ELF-1 (cell line): ENCODE results near the gene OLFML1.

Source experiments
- DNase-seq: peaks from one replicate; pipeline ENCODE4 v3.0.0-alpha.2; 2016; ENCODE audit warnings: low read depth, low spot score

Gene OLFML1

DNA sequence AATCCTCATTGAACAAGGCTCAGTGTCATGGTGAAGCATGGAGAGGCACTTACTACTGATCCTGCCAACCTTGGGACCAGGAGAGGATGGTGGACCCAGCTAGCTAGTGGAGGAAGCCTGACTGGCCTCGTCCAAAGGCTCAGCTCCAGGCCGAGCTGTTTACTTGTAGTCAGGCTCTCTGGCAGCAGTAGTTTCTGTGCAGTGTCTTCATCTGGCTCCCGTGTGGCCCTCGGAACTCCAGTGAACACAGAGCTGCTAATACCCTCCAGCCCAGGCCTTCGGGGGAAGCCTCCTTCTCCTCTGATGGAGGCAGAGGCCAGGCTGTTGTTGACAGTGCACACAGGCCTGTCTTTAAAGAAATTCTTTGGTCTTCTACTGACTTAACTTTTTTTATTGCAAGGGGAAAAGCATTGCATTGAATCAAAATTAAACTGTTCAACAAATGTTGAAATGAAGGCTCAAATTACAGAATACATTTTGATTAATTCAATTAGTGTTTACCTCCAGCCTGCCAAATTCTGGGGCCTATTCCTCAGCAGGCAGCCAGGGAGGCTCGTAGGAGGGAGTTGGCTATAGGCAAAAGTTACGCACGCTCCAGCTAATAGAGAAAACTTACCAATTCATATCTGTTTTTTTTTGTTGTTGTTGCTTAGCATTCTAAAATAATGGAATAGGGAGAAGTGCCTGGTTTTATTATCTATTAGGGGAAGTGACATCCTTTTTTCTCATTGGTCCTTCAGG is 47.3 kb downstream of the OLFML1 start:
- no peak for DNase-seq

DNA sequence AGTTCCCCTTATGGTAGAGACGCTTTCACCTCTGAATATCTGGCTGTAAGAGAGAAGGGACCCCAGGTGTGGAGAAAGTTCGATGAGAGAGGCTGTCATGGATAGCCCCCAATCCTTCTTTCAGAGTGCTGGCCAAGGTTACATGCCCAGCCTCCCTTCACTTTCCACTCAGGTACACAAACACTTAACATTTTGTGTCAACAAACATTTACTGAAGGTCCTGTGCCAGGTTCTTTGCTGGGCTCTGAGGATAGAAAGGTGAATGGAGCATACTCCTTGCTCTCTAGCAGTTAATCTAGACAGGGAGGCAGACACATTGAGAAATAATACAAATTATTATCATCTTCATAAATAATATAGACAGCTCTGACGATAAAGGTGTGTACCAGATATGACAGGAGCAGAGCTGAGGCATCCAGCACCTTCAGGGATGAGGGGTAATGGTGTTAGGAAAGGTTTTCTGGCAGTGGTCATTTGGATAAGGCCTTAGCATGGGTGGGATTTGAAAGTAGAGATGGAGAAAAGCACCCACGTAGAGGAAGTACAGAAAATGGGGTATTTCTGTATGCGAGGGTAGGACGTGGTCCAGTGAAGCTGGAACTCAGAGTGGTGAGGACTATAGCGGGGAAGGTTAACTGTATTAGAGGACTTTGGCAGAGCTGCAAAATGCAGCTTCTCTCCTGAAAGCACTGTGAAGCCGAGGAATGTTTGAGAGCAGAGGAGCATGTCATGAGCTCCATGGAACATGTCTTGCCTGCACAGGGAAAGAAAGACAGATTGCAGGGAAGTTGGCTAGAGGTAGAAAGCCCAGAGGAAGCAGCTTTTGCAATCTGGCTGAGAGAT is 48.1 kb downstream of the OLFML1 start:
- no peak for DNase-seq

DNA sequence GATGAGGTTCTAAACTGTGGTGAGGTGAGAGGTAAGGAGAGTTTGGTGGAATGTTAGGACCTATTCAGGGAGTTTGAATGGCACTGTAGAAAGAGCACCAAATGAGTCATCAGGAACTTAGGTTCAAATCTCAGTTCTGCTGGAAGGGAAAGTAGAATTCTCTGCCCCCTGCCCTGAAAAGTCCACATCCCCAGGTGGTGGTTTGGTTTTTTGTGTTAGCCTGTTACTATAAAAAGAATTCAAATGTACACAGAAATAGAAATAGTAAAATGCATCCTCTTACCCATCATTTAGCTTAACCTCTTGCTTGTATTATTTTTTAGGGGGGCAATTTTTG is 48.7 kb downstream of the OLFML1 start:
- DNase-seq, result no peak

DNA sequence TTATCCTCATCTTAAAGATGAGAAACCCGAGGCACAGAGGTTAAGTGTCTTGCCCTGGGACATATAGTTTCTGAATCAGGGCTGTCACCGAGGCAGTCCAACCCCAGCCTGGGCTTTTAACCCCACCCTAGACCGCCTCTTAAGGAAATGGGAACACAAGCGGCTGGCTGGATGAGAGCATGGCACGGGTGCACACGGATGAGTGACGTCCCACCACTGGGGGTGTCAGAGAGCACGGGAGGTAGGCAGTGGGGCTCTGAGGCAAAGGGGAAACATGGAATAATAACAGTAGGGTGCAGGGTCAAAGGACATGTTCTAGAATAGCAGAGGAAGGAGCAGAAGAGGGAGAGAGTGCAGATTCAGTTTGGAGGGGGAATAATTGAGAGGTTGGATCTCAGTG is 50.8 kb downstream of the OLFML1 start:
- DNase-seq, result peak; percentile 31

DNA sequence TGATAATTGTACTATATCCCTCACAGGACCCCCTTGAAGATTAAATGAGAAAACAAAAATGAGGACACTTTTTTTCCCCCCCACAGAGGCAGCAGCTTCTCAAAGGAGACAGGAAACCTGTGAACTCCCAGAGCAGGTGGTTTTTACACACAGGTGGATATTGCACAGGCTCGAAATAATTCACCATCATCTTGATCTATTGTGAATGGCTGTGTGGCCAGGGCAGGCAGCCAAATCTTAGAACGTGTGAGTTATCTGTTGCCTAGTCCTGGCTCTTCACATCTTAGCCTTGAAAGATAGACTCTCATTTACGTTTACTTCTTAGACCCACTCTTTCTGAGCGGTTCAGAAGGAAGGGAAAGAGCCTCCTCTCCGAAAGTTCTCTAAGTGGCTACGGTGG is 52.0 kb downstream of the OLFML1 start:
- DNase-seq, result no peak

DNA sequence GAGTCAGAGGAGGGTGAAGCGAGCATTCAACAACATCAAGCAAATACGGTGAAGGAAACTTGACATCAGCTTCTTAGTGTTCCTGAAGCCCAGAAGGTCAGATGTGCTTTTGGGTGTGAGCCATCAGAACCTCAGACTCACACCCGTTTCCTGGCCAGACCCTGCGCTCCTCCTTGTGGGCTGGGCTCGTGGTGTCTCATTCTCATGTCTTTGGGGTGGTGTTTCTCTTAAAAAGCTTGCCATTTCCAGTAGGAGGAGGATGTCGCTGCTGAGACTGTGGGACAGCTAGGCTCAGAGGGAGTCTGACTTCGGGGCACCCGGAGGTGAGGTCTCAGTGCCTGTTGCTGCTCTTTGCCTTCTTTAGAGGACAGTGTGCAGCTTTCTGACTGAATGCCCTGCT is 52.7 kb downstream of the OLFML1 start:
- DNase-seq, result no peak

DNA sequence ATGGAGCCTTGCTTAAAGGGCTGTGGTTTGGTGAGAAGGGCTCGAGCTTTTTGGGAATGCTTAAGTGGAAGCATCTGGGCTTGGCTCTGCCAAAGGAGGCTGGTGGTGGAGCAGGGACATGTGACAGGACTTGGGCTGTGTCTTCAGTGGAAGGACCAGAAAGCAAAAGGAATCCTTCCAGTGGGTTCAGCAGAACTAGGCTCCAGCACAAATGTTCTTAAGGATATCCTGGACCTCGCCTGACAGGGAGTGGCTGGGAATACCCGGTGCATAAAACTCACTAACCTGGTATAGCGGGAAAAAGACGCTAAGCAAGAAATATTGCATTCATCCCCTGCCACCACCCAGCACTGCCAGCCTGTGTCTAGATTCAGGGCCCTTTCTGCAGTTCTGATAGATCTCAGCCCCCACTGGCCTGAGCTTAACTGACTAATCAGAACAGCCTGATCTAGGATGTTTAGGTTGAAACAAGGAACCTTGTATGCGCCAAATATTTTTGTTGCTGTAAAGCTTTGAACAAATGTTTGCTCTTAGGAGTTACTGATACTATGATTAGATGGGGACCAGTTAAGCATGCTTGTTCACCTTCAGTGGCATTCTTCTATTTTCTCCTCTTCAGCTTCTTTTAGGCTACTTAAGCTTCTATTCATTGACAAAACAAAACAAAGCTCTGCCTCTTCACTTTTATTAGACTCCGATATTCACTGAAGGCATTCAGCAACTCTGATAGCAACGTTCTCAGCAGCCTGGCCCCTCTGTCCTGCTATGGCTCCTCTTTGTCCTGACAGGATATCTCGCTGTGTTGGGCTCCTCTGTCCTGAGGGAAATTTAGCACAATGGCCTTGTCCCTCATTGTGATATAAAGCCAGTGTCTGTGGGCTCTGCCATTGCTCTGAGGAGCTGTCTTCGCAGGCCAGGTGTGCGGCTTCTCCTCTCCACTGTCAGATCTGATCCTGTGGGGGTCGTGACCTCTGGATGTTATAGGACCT is 53.5 kb downstream of the OLFML1 start:
- peak; percentile 26 for DNase-seq

DNA sequence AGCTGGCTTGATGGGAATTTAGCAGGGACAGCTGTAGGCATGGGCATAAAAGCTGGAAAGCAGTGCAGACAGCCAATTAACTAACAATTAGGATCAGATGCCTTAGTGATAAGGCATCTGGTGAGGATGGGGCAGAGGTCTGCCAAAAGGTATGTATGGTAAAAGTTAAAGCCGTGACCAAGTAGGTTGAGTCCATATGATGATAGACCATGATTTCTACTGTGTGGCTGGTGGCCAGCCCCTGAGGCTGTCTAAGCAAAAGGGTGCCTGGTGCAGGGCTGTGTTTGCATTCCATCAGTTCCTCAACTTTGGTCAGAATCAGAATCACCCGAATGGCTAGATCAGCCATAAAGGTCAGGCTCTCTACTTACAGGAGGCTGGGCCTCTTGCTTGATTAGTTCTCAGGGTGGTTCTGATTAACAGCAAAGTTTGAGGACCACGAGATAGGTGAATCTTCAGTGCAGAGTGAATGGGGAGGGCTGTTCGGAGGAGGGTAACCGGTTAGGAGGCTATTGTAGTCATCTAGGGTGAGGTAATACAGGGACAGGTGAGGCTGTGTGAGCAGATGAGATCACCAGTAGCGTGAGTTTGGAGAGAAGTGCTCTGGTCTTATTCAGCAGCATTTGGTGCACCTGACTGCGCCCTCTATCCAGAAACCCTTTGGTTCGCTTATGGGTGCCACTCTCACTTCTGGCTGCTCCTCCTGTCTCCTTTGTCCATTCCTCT is 55.7 kb downstream of the OLFML1 start:
- peak; percentile 40 for DNase-seq

DNA sequence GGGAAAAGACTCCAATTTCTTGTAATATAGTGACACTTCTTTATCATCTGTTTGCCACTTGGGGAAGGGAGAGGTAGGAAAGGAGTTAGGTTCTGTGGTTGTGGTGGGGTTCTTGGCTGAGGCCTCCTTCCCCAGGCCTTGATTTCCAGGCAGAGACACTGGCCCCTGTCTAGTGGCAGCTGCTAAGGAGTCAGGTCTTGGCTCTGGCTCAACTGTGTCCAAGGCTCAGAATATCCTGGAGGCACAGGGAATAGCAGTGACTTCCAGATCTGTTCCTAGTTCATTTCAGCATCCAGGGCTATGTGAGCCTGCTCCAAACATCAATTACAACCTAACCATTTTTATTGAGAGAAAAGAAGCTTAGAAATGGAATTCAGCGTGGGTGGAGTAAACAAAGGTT is 58.0 kb downstream of the OLFML1 start:
- no peak for DNase-seq

DNA sequence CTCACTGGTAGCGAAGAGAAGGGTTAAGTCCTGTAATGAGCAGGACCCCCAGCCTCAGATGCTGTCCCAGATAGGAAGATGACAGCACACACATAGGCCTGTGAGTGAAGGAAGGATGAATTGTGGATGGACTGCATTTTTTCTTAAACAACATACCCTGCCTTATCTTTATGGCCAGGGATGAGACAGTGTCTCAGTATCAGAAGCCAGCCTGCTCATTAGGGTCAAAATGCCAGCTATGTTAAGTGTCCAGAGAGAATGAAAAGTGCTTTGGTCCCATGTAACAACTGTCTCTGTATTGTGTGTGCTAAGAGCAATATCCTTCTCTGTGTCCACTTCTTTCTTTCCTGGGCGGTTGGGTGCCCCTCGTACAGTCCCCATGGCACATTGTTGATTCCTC is 58.7 kb downstream of the OLFML1 start:
- DNase-seq, result peak; percentile 17

DNA sequence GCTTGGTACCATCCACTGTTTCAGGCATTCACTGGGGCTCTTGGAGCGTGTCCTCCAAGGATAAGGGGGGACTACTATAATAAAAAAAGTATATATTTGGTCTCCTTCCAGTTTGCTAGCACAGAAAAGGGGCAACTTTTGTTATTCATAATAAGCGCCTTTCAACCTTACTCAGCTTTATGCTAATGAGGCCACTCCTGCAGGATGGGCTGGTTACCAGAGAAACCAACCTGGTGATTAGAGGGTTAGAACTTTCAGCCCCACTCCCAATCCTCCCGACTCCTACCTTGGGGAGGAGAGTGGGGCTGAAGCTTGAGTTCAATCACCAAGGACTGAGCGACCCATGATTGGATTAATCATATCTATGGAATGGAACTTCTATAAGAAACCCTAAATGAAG is 60.3 kb downstream of the OLFML1 start:
- no peak for DNase-seq

DNA sequence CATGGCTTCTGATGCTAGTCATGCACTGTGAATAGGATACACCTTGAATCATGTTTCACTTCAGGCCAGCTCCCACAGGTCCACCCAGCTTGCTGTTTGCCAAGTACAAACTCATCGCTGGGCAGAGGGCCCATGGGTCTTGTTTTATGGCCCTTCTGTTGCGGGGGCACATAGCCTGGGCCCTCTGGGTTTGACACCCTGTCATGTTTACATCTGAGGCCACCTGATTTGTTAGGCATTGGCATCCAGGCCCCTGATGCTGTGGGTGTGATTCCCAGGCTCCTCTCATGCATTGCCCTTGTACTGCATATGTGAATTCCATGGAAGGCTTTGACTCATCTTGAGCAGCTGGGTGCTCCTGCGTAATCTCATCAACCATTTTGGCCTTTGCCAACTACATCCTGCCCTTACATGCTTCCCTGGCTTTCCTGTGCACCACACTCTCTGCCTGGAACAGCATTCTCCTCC is 61.1 kb downstream of the OLFML1 start:
- DNase-seq, result no peak

DNA sequence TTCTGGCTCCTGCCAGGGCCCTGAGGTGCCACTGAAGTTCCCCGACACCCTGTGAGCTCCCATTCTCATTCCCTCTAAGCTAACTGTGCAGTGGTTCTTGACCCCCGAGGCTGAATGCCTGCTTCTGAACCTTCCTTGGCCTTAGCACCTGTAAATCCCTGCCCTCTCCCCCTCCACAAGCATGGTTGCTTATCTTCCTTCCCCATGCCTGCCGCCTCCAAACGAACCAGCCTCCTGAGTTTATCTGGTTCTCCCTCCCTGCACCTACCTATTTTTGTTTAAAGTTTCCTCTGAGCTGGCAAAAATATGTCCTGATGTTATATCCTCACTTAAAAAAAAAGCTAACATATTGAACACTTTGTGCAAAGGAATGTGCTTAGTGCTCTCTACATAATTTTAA is 62.4 kb downstream of the OLFML1 start:
- DNase-seq, result no peak

DNA sequence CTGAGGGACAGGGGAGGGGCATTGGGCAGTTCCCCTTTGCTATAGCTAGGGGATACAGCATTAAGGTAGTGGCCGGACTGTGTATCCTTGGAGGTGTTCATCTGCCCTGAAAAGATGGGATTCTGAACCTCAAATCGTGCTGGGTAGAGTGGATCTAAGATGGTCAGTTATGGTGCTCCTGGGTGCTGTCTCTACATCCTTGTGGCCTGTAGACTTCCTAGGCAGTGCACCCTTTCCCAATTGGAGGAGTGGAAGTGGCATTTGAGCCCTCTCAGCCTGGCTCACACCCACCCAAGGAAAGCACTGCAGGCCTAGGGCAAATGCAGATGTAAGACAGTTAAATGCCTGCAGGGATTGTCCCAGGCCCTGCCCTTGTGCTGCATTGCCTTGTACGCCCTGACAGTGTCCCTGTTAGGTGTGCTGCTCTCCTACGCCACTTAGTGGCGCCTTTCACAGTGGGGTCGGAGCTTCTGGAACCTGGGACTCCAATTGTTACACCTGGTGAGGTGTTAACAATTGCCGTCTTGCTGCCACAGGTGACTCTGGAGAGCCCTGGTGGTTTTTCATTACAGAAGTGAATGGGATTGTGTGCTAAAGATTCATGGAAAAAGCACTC is 63.5 kb downstream of the OLFML1 start:
- DNase-seq, result peak; percentile 77

DNA sequence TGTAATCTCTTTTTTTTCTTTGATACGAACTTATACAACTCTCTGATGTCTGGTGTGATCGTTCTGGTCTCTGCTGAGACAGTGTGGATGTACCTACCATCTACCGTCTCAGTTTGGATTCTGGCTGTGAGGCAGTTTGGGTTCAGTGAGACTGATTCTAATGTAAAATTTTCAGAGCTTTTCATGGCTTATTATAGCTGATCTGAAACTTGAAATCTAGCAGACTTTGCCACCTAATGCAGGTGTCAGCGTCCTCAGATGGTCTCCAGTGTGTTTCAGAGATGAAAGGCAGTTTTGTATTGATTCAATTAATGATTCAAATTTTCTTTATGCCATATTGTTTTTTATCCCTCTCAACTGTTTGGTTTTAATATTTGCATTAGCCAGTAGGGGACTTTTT is 64.4 kb downstream of the OLFML1 start:
- DNase-seq, result no peak

DNA sequence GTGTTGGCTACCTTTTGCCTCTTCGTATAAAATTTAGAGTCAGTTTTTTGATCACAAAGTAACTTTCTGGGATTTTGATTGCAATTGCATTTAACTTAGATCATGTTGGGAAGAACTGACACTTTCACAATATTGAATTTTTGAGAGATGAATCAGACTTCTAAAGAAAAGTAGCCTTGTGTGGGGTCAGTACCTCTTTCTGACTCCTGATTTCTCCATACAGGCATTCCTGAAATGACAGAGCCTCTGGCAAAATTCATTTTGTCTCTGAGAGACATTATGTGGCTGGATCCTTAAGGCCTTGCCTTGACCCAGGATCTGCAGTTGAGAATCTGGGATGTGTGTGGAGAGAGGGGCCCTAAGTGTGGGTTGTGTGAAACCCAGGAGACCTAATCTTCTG is 66.3 kb downstream of the OLFML1 start:
- DNase-seq, result no peak

DNA sequence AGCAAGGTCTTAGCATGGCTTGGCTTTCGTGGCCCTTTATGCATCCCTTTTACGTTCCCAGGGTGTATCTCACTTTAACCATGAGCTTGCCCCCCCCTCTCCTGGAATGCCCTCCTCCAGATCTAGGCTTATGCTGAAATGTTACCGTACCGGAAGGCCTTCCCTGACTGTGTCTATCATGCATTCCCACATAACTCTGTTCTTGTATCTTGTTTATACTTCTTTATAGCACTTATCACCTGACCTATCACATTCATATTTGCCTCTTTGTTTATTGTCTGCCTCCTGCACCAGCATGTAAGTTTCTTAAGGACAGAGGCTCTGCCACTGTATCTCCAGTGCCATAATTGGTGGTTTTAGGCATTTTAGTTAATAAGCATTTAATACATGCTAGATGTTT is 67.4 kb downstream of the OLFML1 start:
- DNase-seq, result no peak

DNA sequence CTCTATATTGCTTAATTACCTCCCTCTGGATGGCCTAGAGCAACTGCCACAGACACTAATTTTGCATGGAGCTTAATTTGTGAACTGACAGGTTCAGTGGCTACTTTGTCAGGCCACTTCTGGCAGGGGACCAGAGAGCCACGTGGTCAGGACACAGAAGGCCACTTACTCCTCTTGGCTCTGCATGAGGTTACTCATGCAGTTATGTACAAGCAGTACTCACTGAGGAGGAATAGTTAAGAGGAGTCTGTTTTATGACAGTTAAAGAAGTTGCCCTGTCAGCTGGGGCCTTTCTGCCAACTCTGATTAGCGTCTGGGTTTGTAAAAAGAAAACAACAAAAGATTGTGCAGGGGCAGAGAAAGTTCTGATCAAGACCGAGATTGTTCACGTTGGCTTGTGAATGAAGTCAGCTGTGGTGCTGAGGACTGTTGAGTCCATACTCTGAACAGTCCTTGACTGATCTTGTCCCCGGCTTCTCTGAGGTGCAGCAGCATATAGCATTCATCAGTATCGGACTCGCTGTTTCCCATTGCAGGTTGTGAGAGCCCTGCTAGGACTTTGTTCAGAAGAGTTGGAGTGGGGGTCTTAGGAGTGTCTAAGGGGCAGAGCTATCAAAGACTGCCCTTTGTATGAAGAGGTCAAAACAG is 69.9 kb downstream of the OLFML1 start:
- DNase-seq, result no peak

DNA sequence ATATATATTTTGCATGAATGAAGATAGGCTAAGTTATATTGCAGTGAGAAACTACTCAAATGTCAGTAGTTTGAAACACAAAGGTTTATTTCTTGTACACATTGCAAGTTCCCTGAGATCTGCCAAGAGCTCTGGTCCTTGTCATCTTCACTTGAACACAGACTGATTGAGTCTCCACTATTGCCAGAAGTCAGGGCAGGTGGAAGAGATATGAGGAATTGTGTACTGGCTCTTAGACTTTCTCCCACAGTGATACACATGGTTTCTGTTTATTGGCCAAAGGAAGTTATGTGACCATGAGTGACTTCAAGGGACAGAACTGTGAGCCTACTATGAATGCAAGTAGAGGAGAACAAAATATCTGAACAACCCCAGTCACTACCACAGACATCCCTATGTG is 72.7 kb downstream of the OLFML1 start:
- DNase-seq, result no peak
